CD4-positive, alpha-beta T cell treated with Interleukin-4 for 1 hour (primary cell): ENCODE results near the gene PKNOX2.

Source experiments
- DNase-seq, 2 donors: peaks; one replicate each; pipeline ENCODE4 v3.0.0-alpha.2; 2020 to 2022

PKNOX2 gene

DNA sequence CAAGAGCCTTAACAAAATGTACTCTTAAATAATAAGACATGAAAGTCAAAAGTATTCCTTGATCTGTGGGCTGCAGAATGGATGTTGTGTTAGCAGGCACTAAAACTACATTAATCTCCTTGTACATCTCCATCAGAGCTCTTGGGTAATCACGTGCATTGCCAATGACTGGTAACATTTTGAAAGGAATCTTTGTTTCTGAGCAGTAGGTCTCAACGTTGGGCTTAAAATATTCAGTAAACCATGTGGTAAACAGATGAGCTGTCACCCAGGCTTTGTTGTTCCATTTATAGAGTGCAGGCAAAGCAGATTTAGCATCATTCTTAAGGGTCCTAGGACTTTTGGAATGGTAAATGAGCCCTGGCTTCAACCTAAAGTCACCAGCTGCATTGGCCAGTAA is 152.9 kb downstream of the PKNOX2 start:
- DNase-seq, result no peak

DNA sequence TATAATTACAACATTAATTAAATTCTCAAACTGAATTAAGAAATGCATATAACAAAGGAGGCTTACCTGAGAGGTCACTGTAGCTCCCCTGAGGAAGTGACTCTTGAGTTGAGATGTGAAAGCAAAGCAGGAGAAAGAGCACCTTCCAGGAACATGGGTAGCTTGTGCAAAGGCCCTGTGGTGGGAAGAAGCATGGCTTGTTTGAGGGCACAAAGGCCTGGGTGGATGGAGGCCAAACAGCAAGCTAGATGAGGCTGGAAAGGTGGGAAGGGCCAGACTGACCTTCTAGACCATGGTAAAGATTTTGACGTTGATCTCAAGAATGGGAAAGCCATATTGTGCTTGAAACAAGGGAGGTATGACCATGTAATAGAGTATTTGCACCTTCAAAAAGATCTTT is 155.1 kb downstream of the PKNOX2 start:
- DNase-seq, result no peak

DNA sequence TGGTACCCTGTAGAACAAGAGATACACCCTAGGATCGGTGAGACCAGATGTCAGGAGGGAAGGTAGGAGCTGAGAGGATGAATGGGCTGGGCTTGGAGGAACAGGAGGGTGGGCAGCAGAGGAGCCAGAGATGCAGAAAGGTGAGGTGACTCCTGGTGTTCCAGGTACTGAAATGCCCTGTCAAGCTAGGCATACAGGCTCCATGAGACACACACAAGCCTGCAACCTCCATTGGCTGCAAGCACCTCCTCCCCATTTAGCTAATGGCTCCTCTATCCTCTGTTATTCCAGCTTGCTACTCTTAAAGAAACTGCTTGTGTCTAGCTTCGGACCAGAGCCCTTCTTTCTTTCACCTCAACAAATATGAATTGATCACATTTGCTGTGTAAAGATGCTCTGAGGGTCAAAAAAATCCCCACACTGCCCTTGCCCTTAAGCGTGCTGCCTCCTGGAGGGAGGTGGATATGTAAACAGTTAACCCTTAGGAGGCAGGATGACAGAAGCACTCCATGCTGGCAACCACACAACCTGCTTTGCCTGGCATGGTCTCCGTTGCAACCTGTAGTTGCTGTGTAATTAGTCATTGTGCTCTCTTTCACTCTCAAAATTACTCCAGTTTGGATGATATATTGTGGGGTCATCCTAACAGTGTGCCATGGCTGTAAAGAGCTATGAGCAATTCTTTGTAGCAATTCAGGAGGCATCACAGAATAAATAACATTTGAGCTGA is 156.0 kb downstream of the PKNOX2 start:
- DNase-seq, result no peak

DNA sequence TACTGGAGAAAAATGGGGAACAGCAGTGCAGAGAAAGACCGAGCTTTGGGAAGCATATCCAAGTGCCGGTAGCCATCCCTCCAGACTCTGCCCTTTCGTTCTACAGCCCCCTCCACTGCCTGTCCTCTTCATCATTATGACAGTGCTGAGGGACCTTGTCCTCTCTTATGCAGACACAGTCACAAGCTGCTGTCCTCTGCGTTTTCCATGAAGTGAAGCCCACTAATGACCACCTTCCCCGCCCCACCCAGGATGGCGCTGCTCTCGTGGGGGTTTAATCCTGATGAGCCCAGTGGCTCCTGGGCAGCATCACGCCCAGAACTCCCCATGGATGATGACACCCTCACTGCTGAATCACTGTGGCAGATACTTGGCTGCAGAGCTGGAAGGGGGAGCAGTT is 157.7 kb downstream of the PKNOX2 start:
- DNase-seq, result no peak

DNA sequence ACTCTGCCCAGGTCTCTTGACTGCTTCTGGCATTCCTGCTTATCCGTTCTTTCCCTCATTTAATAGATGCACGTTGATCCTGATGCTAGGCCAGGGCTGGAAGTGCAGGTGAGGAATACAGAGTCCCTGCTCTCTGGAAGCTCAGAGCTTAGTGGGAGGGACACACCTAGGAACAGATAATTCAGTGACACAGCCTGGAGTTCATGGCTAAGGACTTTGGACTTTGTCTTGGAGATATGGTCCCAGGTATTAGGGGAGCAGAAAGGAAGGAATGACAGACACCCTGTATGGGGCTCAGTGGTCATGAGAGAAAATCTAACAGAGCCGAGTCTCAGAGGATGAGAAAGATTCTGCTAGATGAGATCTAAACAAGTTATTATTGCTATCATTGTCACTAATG is 160.6 kb downstream of the PKNOX2 start:
- DNase-seq, result no peak

DNA sequence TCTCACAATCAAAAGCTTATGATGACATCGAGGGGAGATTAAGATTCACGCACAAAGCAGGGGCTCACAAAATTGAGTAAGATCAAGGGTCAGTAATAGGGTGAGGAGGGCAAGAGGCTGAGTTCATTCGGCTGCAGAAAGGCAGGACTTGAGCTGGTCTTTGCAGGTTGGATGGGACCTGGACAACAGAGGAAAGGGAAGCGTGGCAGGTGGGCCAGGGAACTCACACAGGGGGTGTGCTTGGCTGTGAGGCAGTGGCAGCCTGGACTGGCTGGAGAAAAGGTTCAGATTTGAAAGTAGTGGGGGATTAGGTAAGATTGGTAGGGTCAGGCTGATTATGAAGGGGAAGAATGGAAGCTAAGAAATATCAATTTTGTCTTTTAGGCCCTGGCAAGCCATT is 161.6 kb downstream of the PKNOX2 start:
- DNase-seq, result no peak

DNA sequence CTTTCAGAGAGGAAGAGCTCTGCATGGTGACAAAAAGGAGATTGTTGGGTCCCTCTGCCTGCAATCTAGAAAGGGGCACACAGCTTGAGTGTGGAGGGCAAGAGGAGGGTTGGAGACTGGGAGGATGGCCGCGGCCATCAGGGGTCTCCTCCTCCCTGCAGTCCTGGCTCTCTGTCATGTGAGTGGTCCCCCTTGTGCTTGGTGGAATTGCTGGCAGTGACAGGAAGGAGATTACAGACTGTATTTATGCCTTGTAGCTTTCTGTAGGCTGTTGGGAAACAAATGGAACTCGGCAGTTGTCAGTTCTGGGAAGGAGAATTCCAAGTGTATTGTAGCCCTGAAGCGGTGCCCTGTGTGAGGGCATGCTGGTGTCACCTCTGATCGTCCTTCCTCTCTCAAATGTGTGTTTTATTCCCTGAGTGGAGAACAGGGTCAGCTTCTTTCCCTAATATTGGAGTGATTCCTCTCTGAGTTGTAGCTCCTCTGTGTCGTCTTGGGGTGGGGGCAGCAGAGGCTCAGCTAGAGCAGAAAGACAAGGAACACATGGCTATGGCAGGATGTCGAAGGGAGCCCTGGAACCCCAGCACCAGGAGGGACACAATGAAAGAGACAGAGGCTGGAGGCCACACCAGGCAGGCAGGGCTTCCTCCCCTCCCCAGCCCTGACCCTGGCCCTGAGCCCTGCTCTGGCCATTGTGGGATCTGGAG is 163.1 kb downstream of the PKNOX2 start:
- DNase-seq, result no peak

DNA sequence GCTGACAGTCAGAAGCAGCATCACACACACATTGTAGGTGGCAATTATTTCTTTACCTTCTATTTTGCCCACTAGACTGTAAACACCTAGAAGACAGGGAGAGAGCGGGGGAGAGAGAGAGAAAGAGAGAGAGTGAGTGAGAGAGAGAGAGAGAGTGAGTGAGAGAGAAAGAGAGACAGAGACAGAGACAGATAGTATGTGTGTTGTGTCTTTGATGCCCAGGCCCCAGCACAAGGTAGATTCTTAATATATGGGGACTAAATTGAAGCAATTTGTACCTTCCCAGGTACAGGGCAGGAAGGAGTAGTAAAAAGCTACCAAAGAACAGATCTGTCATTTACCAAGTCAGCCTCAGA is 163.7 kb downstream of the PKNOX2 start:
- no peak for DNase-seq

DNA sequence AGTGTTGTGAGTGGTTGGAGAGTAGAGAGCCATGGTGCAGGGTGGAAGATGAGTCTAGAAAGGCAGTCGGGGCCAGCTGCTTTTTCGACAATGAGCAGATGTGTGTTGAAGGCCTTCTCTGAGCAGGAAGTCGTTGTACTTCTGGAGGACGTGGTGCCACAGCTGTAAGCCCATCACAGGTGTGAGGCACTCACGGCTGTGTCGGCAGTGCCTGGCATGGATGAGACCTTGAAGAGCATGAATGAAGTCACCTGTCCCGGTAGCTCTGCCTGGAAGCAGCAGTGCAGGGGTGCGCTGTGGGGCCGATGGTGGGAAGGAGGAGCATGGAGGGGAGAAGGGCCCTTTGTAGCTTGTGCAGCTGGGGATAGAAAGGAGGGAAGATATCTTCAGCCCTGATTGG is 165.2 kb downstream of the PKNOX2 start:
- DNase-seq, result no peak

DNA sequence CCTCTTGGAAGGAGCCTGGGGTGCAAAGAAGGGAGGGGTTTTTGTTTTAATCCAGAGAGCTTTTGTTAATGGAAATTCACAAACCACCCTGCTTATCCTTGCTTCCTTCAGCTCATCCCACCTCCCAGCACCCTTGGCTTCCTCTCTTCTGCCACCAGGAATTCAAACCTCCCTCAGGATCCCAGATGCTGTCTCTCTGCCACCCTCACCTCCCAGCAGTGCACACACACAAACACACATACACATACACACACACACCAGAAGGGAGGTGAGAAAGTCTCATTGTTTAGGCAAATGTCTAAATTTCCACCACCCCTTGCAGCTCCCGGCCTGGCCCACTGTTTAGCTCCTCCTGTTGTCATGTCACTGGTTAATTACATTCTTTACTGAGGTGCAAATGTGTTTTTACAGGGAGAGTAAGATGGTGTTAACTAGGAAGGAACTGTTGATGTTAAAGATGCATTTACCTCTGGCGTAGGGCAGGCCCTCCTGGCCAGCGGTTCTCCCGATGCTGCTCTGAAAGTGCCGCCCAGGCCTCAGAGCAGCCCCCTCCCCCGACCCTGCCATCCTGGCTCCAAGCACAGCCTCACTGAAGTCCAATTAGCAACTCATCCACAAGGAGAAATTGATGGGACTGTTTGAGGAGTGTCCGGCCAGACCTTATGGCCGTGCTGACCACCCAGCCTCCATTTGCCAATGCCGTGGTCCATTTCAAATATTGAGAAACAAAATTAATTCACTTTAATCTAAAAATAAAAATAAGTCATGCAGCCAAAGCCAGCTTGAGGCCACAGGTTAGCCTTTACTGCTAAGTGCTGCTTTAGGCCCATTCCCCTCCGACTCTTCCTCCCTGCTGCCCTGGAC is 166.1 kb downstream of the PKNOX2 start:
- no peak for DNase-seq

DNA sequence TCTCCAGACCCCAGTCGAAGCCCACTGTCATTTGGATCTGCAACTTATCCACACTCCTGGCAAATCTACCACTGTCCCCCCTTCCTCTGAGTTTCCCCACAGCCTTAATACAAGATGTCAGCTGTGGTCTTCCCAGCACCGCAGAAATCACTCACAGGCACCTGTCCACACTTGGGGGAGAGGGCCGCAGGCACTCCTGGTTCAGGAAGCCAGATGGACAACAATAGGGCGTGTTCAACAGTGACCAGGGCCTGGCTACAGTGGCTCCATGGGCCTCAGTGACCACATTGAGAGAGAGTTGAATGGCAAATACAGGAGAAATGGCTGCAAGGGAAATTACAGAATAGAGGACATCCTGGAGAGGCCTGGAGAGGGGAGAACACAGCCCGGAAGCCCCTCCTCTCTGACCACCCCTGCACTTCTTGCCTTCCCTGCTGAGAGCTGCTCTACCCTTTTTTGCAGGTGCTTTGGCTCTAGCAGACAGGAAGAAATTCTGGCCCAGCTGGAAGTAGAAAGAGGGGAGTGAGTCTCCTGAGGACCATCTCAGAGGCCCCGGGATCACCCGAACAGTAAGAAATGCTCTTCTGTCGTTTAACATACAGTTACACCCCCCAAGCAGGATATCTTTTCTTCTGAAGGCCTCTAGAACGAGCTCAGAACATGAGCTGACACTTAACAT is 166.9 kb downstream of the PKNOX2 start:
- DNase-seq, result no peak

DNA sequence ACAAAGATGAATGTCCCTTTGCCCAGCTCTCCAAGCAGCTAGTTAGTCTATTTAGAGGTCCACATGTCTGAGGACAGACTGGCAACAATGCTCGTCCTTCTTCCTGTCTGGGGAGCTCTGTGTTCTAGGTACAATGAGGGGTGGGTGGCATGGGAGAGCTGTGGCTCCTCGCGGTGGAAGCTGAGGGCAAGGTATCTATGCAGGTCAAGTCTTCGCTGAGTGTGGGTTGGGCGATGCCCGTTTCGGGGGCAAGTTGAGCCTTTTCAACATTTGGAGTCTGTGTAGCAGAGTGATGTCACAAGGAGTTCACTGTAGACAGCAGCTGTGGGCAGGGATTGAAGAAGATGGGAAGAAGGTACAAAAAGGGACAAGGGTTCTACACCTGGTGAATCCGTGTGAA is 168.3 kb downstream of the PKNOX2 start:
- DNase-seq, result peak in 1 of 2 donors; percentile 1

DNA sequence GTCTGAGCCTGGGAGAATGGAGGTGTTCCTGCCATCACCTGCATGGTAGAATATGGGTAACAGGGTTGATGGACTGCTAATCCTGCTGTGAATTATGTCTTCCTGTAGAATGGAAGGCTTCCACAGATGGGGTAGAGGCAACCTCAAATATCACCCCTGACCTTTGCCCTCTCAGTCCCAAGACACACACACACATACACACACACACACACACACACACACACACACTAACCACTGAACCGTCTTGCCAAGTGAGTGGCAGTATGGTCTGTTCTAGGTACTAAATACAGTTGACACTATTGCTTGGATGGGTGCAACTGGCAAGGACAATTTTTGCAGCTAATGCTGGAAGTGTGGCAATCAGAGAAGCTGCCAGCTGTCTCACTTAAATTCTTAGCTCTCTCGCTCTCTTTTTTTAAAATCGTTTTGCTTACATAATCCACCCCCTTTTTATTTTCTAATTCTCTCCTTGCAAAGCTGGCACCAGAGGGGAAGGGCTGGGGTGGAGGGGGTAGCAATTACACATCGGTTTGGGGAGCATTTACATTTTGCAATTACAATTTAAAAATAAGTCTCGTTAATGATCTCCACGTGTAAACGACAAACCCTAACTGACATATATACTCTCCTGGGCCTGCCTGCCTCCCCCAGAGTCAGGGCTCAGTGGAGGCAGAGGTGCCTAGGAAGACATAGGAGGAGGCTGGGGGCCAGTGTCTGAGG is 169.0 kb downstream of the PKNOX2 start:
- peak in 1 of 2 donors; percentile 6 for DNase-seq

DNA sequence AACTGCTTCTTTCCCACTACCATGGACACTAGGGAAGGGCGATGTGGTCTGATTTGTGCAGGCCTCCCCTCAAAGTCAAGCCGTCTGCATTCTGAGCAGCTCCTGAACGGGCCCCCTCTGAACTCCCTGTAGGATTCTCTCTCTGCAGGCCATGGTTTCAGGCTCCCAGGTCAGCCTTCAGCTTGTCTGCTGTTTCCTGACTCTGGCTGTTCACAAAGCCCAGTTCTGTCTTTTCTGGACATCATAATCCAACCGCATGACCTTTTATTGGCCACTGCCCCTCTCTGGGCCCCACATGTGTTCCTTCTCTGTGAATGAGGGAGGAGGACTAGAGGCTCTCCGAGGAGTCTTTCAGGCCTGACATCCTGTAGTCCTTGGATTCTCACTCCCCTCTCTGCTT is 170.6 kb downstream of the PKNOX2 start:
- no peak for DNase-seq

DNA sequence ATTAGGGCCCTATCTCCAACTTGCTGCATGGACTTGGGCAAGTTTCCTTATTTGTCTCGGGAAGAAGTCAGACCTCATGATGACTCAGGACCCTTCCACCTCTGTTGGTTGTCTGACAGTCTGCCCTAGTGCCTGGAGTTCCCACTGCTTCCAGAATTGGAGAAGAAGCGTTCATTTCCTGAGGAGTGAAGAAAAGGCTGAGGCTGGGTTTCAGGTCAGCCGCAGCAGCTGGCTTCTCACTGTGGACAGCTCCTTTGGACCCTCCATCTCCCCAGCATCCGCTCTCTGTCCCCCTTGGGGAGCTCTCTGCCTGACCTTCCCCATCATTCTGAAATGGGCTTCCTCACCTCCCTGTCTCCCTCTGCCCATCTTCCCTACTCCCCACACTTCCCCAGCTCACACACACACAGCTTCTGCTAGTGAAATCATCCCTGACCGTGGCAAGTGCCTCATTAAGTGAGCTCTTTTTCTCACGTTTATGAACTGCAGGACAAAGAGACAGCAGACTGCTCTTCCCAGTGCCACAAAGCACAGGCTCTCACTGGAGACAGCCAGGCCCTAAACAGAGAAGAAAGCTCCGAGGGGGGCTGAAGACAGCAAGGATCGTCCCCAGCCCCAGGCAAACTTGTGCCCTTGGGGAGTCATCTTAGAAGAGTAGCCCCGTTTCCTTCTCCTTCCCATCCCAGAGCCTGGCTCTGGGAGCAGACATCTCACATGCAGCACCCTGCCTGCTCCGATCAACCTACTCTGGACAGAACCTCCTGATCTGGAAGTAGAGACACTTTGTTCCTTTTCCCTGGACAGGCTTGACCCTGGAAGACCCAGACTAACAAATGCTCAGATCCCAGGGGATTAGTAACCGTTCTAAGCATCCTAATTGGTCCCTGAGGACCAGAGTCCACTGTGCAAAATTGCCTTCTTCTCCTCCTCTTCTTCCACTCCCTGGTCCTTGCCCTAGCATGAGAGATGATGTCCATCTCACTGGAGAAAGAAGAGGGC is 173.6 kb downstream of the PKNOX2 start:
- no peak for DNase-seq

DNA sequence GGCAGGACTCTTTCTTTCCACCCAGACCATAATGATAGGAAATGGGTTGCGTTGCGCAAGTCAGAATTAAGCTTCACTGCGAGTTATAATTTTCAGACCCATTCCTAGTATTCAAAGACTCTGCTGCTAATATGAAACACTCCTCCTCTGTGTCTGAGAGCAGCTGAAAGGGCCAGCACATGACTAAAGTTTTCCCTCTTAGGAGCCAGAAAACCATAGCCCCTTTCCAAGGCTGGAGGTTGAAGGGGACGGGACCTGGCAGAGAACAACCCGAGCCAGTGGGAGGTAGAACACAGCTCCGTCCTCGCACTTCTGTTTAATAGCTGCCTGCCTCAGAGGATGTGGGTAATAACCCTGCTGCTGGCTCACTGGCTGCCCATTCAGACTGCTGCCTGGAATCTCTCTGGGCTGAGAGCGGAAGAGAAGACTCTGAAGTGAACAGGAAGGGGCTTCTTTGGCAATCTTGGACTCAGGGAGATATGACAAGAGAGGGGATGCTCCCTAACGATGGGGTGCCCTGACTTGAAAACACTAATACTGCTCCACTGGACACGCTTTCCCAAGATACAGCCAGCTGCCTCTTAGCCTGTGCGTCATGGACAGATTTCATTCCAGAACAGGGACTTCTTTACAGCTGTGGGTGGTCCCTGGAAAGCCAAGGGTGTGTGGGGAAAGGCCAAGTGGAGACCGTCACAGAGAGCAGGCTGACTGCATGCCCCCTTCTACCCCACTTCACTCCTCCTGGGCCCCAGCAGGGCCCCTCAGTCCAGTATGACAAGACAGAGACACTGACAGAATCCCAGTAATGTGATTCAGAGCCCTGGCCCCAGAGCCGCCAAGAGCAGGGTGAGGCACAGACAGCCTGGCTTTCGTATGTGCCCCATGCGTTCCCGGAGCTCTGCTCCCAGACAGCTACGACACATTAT is 174.6 kb downstream of the PKNOX2 start:
- no peak for DNase-seq

DNA sequence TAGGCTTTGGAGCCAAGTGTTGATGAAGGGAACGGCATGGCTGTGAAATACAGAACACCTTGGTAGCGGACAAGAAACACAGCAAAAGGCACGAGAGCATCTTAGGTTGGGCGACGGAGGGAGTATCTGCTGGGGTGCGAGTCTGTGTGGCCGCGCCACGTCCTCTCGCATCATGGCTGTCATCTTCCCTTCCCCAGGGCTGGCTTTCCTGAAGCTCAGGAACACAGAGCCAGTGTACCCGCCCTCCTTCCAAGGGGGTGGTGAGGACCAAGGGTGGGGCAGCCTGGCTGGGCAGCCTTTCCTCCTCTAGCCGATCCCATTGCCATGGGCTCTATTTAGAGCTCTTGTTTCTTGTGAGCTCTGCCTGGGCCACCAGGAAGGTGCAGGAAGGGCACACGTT is 177.1 kb downstream of the PKNOX2 start:
- DNase-seq, result no peak

DNA sequence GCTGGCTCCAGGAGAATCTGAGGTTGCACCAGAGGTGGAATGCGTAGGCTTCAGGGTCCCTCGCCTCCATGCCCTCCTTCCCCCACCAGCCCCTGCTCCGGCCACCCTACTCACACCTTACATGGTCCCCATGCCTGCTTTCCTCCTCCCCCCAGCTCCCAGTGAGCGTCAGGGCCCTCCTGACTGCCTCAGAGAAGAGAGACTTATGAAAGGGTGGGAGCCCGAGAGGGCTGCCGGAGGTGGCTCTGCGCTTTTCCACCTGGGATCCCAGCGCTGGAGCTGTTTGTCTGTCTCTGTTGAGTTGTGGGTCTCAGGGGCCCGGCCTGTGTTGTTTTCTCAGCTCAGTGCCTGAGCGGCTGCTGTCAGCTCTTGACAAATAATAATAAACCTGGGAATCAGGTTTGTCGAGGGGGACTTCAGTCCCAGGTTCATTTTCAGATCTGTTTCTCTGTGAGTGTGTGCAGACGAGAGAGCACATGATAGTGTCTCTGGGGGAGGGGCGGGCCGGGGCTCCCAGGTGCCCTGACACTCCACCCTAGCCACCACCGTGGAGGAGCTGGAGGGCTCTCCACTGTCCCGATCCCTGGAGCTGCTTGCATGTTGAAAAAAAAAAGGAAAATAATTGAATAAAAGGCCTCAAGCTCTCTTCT is 177.9 kb downstream of the PKNOX2 start:
- DNase-seq, result no peak

DNA sequence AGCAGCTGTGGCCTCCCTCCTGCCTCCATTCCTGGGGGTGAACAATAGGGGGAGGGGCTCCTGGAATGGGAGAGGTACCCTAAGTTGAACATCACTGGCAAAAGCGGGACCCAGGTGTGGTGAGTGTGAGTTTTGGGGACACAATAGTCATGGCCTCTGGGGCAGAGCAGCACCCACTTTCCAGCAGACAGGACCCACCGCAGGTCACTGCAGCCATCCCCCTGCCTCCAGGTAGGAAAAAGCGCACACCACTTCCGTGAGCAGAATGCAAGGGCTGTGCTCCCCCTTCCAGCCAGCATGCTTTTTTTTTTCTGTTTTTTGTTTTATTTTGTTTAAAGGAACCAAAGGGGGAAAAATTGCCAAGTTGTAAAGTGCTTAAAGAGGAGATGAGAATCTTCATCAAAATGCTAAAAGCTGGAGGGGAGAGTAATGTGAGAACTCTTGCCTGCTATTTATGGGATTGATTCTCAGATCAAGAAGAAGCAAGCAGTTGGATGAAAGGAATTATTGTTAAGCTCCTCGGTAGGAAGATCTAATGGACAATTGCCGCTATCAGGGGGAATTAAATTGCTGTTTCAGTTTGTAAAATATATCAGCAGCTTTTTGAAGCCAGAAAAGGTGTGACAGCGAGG is 178.7 kb downstream of the PKNOX2 start:
- DNase-seq, result no peak
